Liver (tissue), 3 donors: ENCODE measurements around the gene GSTM3.

Source experiments
- EGR1 ChIP-seq, 2 donors: IDR thresholded peaks; 2 replicates each; pipeline ENCODE4 v1.6.1; 2016 to 2018; ENCODE audit warnings: antibody characterized with exemption in 2 of 2, low read depth in 2 of 2
- YY1 ChIP-seq: IDR thresholded peaks from 2 replicates; pipeline ENCODE4 v1.6.1; 2016; ENCODE audit warnings: antibody characterized with exemption, mild to moderate bottlenecking
- TF ChIP-seq, protein P1 (sequence below): fragments of 150-350 bp; IDR thresholded peaks from 2 replicates; pipeline ENCODE4 v1.5.1; 2017; ENCODE audit warnings: improper control_type of control experiment, low read depth, low read length; ENCODE audit not compliant: missing input control
- donor health status: healthy.
- donor health status: healthy.

- no peak for TF ChIP-seq EGR1 (IDR thresholded peaks at IDR 0.05; ENCODE audit: low read depth in 2 of 2)
- no peak for TF ChIP-seq YY1
- TF ChIP-seq, protein P1, sequence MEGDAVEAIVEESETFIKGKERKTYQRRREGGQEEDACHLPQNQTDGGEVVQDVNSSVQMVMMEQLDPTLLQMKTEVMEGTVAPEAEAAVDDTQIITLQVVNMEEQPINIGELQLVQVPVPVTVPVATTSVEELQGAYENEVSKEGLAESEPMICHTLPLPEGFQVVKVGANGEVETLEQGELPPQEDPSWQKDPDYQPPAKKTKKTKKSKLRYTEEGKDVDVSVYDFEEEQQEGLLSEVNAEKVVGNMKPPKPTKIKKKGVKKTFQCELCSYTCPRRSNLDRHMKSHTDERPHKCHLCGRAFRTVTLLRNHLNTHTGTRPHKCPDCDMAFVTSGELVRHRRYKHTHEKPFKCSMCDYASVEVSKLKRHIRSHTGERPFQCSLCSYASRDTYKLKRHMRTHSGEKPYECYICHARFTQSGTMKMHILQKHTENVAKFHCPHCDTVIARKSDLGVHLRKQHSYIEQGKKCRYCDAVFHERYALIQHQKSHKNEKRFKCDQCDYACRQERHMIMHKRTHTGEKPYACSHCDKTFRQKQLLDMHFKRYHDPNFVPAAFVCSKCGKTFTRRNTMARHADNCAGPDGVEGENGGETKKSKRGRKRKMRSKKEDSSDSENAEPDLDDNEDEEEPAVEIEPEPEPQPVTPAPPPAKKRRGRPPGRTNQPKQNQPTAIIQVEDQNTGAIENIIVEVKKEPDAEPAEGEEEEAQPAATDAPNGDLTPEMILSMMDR = no peak
Observed at GRCh38 chr1:109754738-109755137, 13.9 kb upstream of the GSTM3 start.
